HG02759 (cell line): ENCODE measurements around the gene ATP6V0B.

Experiments used
- ATAC-seq: cut with Tn5 transposase; IDR thresholded peaks from one replicate; pipeline ENCODE4 v1.9.1; 2021; ENCODE audit warnings: mild to moderate bottlenecking, moderate library complexity; ENCODE audit not compliant: unreplicated experiment

The ATP6V0B gene

DNA sequence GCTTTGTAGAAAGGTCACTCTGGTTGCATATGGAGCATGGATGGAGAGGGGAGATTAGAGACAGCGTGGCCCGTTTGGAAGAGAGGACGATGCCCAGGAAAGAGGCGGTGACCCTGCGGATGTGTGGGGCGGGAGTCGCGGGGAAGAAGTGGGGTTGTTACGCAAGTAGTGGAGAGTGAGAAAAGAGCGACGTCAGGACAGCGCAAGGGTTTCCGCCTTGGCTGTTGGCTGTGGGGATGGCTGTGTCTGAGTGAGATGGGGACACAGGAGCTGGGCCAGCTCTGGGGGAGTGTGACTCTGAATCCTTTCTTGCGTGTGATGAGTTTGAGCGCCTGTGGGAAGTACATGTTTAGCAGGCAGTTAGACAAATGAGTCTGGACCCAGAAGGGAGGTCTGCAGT lies 8.0 kb downstream of the ATP6V0B start:
- no peak for ATAC-seq

DNA sequence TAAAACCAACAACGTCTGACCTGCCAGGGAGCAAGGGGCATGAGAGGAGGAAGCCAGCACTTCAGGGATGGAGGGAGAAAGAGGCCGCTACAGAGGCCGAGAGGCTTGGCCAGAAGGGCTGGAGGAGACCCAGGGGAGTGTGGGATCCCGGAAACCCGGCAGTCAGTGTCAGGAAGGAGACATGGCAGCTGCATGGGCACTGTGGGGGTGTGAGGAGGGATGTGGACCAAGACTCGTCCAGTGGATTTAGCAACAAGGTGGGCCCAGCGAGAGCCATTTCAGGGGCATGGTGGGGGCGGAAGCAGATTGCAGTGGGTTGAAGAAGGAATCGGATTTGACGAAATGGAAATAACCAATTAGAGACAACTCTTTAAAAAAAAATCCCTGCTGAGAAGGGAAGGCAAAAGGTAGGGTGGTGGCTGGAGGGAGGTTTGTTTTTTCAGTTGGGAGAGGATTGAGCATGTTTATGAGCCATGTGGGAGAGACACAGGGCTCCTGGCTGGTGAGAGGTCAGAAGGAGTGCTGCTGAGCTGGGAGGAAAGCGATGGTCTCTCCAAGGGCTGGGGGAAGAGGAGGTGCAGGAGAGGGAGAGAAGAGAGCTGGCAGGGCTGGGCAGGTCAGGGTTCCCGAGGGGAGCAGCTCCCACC lies 8.6 kb downstream of the ATP6V0B start:
- ATAC-seq = no peak

DNA sequence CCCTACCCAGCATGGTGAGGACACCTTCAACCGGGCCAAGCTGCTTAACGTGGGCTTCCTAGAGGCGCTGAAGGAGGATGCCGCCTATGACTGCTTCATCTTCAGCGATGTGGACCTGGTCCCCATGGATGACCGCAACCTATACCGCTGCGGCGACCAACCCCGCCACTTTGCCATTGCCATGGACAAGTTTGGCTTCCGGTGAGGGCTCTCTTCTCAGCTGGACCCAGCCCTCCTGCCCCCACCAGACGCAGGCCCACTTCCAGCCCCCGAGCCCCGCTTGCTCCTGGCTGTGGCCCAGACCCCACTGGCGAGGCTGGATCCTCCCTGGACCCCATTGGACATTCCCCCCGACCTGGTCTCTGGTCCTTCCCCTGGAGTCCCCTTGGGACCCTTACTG lies 10.1 kb downstream of the ATP6V0B start:
- ATAC-seq = no peak

DNA sequence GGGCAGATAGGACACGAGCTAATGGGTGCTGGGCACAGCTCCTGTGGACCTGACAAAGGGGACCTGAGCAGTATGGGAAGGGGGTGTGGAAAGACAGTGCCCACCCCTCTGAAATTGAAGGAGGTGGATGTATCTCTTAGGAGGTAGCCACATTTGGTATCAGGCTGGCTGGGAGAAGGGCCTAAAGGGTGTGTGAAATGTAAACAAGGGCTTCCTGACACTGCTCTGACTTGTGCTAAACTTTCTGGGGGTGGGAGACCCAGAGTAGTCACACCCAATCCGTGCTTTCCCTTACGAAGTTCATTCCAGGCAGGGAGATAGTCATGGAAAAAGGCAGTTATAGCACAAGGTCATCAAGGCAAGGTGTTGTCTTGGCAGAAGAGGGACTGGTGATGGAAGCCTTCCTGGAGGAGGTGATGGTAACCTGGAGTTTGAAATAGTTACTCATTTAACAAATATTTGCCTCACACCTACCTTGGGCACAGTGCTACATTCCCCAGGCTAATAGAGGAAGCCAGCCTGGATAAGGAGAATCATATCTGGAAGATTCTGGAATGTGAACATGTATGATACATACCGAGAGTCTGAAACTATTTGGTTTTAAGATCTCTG lies 11.3 kb downstream of the ATP6V0B start:
- ATAC-seq = no peak

DNA sequence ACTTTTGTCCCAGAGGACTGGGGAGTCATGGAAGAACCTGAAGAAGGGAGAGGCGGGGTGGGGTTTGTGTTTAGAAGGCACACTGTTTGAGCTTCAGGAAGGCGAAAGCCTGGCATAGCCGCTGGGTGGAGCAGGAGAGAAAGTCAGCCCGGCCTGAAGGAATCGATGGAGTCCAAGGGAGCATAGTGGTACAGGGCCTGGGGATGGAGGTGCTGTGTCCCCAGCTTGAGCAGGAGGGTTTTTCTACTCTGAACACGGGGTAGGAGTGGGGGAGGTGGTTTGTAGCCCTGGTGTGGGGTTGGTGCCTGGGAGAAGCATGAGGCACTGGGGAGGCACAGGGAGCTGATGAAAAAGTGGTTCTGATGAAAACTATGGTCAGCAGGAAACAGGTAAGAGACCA lies 12.0 kb downstream of the ATP6V0B start:
- no peak for ATAC-seq

DNA sequence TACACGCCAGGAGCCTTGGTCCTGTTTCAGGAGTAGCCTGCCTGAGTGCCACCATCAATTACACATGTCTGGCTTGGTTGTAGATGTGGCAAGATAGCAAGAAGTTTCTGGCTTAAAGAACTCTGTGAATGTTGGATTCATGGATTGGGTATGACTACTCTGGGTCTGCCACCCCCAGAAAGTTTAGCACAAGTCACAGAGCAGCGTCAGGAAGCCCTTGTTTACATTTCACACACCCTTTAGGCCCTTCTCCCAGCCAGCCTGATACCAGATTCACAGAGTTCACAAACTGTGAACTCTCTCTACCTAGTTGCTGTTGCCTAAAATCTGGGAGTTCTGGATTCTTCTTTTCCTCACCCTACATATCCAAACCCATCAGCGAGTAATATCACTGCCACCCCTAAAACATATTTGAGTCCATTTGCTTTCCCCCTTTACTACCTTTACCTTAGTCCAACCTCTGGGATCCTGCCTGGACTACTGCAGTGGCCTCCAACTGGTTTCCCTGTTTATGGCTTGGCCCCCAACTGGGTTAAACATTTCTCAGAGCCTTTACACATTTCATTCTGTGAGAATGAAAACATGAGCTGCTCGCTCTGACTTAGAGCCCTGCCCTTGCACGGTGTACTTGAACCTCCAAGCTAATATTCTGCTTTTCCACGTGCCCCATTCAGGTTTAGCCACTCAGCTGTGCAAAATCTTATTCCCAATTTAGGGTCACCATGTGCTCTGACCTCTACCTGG lies 12.6 kb downstream of the ATP6V0B start:
- ATAC-seq = no peak

DNA sequence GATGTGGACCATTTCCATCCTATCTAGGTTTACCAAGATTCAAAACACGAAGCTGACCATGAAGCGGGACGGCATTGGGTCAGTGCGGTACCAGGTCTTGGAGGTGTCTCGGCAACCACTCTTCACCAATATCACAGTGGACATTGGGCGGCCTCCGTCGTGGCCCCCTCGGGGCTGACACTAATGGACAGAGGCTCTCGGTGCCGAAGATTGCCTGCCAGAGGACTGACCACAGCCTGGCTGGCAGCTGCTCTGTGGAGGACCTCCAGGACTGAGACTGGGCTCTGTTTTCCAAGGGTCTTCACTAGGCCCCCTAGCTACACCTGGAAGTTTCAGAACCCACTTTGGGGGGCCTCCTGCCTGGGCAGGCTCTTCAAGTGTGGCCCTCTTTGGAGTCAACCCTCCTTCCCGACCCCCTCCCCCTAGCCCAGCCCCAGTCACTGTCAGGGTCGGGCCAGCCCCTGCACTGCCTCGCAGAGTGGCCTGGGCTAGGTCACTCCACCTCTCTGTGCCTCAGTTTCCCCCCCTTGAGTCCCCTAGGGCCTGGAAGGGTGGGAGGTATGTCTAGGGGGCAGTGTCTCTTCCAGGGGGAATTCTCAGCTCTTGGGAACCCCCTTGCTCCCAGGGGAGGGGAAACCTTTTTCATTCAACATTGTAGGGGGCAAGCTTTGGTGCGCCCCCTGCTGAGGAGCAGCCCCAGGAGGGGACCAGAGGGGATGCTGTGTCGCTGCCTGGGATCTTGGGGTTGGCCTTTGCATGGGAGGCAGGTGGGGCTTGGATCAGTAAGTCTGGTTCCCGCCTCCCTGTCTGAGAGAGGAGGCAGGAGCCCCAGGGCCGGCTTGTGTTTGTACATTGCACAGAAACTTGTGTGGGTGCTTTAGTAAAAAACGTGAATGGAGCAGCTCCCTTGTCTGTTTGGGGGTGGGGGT lies 15.8 kb downstream of the ATP6V0B start:
- ATAC-seq = no peak

DNA sequence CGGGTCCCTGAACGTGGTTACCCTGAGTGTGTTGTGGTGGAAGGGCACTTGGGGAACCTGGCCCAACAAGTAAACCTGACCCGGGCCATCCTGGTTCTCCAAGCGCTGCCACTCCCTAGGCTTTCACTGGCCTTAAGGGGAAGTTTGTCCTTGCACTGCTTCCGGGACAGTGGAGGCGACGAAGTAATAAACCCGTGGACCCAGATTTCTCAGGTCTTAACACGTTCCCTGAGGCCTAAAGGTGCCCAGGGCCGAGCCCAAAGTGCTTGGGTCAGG lies 16.4 kb downstream of the ATP6V0B start:
- no peak for ATAC-seq

DNA sequence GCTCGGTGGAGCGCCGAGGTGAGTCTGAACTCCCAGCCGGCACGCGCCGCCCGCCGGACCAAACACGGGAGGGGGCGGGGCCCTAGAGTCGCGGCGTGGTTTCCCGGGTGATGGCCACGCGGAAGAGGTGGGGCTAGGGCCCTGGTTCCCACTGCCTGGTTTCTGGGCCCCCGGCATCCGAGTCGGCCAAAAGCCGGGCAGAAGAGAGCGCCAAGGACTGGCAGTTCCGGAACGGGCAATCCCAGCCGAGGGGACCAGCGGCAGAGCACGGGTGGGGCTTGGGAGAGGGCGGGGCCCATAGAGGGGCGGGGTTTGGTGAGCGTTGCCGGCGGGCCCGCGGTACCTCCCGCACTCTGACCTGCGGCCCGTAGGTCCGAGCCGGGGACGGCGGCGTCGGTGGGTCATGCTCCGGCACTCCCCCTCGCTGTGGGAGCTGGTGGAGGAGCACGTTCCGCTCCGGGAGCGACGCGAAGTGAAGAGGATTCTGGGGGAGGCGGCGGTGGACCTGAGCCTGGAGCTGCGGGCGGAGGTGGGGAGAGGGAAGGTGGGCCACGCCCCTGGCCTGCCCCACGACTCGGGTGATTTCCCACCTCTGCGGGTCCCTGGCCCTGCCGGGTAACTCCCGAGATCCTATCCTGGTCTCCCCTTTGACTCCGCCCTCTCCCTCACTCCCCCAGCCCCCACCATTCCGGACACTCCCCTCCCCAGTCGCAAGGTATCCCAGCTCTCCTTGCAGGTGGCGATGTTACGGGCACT lies 16.9 kb downstream of the ATP6V0B start, which contains the start of gene CCDC24:
Gene CCDC24, plus strand, starts transcription at position 124 of the 756 bp plus-strand sequence. Its CDS starts 280 bp downstream, at position 404.
- ATAC-seq = peak; percentile 84

DNA sequence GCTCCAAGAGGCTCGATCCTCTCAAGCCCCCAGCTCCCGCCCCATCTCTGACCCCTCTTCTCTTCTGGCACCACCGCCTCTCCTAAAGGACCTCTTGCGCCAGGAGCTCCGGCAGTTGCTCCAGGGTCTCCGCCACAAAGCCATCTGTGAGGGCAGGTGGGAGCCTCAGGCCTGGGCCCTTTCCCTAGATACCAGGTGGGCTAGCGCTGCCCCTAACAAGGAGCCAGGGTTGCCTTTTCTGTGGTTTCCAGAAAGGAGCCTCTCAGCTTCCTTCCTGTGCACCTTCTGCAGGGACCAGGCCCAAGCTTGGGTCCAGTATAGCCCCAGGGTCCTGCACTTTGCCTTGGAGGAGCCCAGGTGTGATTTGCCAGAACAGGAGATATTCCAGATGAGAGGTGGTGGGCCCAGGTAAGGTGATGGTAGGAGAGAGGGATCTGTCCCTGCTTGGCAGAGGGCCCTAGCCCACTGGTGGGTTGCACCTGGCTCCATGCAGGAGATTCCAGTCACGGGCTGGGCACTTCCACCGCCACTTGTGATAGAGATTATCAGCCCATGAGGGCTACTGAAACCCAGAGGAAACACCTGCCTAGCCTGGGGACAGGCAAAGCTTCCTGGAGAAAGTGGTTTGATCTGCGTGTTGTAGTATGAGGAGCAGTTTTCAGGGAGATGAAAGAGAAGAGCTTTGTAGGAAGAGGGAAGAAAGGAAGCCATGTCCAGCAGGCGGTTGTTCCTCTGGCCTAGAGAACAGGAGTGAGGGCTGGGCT lies 17.7 kb downstream of the ATP6V0B start:
- ATAC-seq = no peak

DNA sequence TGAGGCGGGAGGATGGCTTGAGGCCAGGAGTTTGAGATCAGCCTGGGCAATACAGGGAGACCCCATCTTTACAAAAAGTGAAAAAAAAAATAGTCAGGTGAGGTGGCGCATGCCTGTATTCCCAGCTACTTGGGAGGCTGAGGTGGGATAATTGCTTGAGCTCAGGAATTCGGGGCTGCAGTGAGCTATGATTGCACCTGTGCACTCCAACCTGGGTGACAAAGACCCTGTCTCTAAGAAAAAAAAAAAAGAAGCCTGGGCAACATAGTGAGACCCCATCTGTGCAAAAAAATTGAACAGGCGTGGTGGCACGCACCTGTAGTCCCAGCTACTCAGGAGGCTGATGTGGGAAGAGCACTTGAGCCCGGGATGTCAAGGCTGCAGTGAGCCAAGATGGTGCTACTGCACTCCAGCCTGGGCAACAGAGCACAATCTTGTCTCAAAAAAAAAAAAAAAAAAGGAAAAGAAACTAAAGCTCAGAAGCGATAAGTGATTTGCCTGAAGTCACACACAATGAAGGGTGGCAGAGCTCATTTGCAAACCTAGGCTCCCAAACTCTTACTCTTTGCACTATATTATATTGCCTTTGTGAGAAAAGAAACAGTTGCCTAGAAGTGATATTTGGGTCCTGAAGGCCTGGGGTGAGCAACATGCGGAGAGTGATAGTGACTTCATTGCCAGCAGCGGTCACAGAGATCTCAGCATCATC lies 18.6 kb downstream of the ATP6V0B start:
- no peak for ATAC-seq

DNA sequence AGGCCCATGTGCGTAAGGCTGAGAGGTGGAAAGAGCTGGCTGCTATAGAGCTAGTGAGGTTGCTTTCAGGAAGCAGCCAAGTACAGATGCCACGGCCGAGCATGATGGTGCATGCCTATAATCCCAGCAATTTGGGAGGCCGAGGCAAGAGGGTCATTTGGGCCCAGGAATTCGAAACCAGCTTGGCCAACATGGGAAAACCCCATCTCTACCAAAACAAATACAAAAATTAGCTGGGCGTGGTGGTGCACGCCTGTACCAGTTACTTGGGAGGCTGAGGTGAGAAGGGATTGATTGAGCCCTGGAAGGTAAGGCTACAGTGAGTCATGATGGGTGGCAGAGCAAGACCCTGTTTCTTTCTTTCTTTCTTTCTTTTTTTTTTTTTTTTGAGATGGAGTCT lies 19.3 kb downstream of the ATP6V0B start:
- no peak for ATAC-seq

DNA sequence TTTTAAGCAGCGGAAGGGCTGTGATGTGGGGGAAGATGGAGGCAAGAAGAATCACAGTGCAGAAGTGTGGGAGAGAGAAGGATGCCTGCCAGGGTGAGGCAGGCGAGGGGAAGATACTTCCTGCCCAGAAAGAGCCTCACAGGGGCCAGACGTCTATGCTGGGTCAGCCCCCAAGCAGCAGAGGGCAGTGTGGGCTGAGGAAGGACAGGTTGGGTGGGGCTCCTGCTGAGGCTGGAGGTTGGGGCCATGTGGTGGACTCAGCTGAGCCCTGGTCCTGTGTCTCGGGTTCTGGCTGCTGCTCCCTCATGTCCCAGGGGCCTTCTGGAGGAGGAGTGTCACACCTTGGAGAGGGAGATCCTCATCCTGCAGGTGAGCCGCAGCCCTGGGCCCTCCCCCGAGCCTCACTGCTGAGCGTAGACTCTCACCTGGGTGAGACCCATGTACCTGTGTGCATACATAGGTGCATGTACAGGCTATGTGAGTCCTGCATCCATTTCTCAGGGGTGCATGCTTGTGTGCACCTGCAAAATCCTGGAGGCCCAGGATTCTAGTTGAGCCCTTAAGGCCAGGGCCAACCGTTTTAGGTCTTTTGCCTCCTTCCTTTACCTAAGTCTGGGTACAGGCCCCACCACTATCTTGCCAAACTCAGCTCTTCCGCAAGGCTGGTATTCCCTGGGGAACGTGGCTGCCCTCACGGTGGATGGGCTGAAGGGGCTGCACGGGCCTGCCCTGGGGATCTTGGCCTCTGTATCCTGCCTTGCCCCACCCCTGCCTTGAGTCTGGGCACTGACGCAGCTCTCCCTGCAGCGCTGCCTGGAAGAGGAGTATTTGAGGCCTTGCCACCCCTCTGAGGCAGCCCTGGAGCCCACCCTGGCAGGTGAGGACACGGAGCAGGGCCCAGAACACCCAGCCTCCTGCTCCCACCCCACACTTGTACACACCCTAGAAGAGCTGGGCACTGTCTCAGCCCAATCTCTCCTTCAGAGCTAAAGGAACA lies 20.3 kb downstream of the ATP6V0B start:
- no peak for ATAC-seq

DNA sequence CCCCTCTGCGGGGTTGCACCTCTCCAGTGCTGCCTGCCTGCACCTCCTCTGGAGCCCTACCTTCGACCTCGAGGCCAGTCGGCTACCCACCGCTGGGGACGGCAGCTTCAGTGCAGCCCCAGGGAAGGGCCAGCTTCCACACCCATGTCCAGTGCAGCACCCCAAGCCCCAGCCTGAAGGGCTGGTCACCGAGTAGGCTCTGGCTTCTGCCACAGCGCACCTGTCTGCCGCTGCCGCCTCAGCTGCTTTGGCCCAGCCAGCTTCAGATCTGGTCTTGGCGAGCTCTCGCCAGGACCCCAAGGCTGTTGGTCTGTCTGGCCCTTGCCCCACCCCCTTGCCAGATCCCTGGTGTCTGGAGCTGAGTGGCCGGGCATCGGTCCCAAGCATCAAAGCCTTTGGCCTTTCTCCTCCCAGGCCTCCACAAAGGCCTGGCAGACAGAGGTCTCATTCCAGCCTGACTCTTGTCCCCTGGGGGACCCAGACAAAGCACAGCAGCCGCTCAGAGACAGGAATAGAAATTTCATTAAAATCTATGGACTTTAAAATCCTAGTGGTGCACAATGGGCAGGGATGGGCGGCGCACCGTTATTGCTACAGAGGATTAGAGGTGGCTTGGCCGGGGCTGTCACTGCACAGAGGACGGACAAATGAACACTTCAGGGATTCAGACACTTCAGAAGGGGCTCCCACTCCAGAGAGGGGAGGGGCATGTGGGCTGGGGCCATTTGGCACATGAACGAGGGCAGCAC lies 21.4 kb downstream of the ATP6V0B start:
- ATAC-seq = no peak

DNA sequence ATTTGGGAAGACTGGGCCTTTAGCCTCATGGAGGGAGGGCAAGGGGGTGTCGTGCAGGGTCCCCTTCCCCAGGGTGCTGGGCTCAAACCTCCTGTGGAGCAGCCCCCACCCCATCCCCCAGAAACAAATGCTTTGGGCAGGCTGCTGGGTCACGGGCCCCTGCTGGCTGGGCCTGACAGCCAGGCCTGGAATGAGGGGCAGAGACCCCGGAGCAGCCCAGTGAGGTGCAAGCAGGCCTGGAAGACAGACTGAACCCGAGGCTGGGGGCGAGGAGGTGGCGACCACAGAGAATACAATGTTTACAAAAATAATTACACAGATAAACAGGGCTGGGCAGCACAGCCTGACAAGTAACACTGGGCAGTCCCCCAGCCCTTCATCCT lies 22.0 kb downstream of the ATP6V0B start:
- no peak for ATAC-seq

DNA sequence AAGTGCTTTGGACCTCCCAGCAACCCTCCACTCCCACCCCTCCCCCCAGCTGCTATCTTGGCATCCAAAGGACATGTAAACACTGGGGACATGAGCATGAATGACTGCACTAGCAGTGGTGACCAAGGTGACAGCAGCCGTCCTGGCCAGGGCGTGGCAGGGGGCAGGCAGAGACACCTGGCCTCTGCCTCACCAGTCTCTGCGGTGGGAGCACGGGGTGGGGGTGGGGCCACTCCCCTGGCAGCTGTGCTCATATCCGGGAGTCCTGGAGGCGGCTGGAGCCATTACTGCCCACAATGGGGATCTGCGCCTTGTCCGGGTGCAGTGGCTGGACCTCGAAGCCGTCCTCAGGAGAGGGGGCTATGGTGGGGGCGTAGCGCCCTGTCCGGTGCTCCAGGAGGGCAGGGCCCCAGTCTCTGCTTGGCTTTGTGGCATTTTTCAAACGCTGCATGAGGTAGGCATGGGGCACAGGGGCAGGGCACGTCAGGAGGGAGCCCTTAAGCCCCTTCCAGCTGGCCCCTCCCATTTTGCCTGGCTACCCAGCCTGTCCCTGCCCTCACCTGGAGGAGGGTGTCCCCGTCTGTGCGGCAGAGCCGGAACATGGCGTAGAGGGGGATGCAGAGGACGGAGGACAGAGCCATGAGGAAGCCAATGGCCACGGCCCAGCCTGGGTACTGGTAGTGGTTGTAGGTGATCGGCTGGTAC lies 22.7 kb downstream of the ATP6V0B start:
- ATAC-seq = no peak

DNA sequence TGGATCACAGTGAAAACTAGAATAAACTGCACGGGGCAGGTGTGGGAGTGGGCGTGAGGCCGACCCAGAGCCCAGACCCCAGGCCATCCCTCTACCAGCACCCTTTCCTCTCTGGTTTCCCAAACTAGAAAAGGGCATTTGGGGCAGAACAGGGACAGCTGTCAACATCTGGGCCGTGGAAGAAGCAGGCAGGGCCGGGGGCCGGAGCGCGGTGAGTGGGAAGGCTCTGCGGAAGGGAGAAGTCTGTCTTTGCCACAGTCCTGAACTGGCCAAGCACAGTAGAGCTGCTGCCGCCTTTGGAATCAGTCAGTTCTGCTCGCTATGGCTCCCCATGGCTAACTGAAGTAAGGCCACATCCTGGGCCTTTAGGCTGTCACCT lies 23.2 kb downstream of the ATP6V0B start:
- no peak for ATAC-seq
